ENCODE measurements around the gene TMEM203. TPM values are rescaled to one million over a fixed set of nuclear protein-coding genes. Genes with fewer than 3 reads are reported as not detected.
A peak's percentile ranks its signal among the peaks of the same experiment; 100 is the strongest.

TMEM203 gene
- total and polyA plus RNA-seq, 2 of the 13 experiments (the other 11 are each of a cell fraction or from before 2014, with no cell fraction given): 23.4 to 36.7 TPM

DNA sequence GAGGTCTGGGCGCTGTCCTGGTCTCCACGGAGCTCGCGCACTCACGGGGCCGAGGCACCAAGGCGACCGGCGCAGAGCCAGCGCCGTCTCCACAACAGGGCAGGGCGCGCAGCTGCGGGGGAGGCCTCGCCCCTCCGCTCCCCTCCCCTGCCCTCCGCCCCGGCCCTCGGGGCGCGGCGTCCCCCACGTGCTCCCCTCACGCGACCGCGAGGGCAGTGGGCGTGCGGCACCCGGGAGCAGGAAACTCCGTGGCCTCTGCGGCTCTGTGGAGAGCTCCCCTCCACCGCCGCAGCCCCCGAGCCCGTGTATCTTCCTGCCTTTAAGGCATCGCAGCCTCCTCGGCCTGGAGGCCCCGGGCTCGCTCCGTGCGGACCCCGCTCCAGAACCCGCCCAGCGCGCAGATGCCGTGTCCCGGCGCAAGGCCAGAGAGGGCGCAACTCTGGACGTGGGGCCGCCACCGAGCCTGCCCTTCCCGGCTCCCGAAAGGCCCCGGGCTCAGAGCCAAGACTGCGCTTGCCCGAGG is 34.9 kb upstream of the TMEM203 start (continued):
- TF ChIP-seq ZBTB10 (CRISPR knock-in tag; IDR thresholded peaks at IDR 0.05; ENCODE audit: borderline replicate concordance) (peak; percentile 83), ZNF503 (CRISPR knock-in tag; IDR thresholded peaks at IDR 0.05) (no peak; the same call in none of the 2 replicates), REXO4 (CRISPR knock-in tag; IDR thresholded peaks at IDR 0.05; ENCODE audit: borderline replicate concordance) (no peak), NKX3-1 (CRISPR knock-in tag; IDR thresholded peaks at IDR 0.05) (peak; percentile 79; the same call in 1 of the 2 replicates), JARID2 (CRISPR knock-in tag; IDR thresholded peaks at IDR 0.05; ENCODE audit: insufficient replicate concordance) (no peak), ZNF709 (CRISPR knock-in tag; IDR thresholded peaks at IDR 0.05) (peak; percentile 95), ZFX (CRISPR knock-in tag; IDR thresholded peaks at IDR 0.05; ENCODE audit: low read depth) (peak; percentile 94), POLR2AphosphoS5 (IDR thresholded peaks at IDR 0.05; ENCODE audit: low read depth, low read length) (peak; percentile 60), ZNF567 (CRISPR knock-in tag; IDR thresholded peaks at IDR 0.05; ENCODE audit: borderline replicate concordance) (no peak), GLMP (CRISPR knock-in tag; IDR thresholded peaks at IDR 0.05; ENCODE audit: borderline replicate concordance) (no peak), KDM2A (CRISPR knock-in tag; IDR thresholded peaks at IDR 0.05; ENCODE audit: borderline replicate concordance, low read depth) (no peak; the same call in 1 of the 2 replicates), BCL6 (CRISPR knock-in tag; IDR thresholded peaks at IDR 0.05) (peak; percentile 64), POLR2AphosphoS2 (IDR thresholded peaks at IDR 0.05; ENCODE audit: low read depth, low read length) (no peak), KLF9 (CRISPR knock-in tag; IDR thresholded peaks at IDR 0.05; ENCODE audit: low read depth) (no peak), ZNF547 (CRISPR knock-in tag; IDR thresholded peaks at IDR 0.05) (peak; percentile 94)
- TF ChIP-seq, protein P1, sequence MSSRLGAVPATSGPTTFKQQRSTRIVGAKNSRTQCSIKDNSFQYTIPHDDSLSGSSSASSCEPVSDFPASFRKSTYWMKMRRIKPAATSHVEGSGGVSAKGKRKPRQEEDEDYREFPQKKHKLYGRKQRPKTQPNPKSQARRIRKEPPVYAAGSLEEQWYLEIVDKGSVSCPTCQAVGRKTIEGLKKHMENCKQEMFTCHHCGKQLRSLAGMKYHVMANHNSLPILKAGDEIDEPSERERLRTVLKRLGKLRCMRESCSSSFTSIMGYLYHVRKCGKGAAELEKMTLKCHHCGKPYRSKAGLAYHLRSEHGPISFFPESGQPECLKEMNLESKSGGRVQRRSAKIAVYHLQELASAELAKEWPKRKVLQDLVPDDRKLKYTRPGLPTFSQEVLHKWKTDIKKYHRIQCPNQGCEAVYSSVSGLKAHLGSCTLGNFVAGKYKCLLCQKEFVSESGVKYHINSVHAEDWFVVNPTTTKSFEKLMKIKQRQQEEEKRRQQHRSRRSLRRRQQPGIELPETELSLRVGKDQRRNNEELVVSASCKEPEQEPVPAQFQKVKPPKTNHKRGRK (CRISPR knock-in tag; IDR thresholded peaks at IDR 0.05): no peak
- TF ChIP-seq, protein P2, sequence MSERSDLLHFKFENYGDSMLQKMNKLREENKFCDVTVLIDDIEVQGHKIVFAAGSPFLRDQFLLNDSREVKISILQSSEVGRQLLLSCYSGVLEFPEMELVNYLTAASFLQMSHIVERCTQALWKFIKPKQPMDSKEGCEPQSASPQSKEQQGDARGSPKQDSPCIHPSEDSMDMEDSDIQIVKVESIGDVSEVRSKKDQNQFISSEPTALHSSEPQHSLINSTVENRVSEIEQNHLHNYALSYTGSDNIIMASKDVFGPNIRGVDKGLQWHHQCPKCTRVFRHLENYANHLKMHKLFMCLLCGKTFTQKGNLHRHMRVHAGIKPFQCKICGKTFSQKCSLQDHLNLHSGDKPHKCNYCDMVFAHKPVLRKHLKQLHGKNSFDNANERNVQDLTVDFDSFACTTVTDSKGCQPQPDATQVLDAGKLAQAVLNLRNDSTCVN (CRISPR knock-in tag; IDR thresholded peaks at IDR 0.05; ENCODE audit: borderline replicate concordance): no peak
- TF ChIP-seq, protein P3, sequence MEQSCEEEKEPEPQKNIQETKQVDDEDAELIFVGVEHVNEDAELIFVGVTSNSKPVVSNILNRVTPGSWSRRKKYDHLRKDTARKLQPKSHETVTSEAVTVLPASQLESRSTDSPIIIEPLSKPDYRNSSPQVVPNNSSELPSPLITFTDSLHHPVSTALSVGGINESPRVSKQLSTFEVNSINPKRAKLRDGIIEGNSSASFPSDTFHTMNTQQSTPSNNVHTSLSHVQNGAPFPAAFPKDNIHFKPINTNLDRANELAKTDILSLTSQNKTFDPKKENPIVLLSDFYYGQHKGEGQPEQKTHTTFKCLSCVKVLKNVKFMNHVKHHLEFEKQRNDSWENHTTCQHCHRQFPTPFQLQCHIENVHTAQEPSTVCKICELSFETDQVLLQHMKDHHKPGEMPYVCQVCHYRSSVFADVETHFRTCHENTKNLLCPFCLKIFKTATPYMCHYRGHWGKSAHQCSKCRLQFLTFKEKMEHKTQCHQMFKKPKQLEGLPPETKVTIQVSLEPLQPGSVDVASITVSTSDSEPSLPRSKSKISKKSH (CRISPR knock-in tag; IDR thresholded peaks at IDR 0.05; ENCODE audit: borderline replicate concordance): no peak; the same call in 1 of the 2 replicates
